Upper lobe of right lung (tissue), 1 donor: ENCODE measurements around the gene PTPRN2. TPM values are rescaled to one million over a fixed set of nuclear protein-coding genes. Genes with fewer than 3 reads are reported as not detected.

Source experiments
- ATAC-seq: fragments of 200-7000 bp; cut with Tn5 transposase; one replicate; pipeline ENCODE4 v1.9.1; 2020; ENCODE audit warnings: mild to moderate bottlenecking, moderate library complexity
- DNase-seq: peaks from one replicate; pipeline ENCODE4 v3.0.0-alpha.2; 2020
- H3K27ac ChIP-seq: fragments of 200-600 bp; one replicate; pipeline ENCODE4 v1.8.0; 2022
- H3K27me3 ChIP-seq: fragments of 200-600 bp; one replicate; pipeline ENCODE4 v1.8.0; 2022; ENCODE audit warnings: mild to moderate bottlenecking
- H3K36me3 ChIP-seq: fragments of 200-600 bp; one replicate; pipeline ENCODE4 v1.8.0; 2022
- H3K4me1 ChIP-seq: fragments of 200-600 bp; one replicate; pipeline ENCODE4 v1.8.0; 2022
- H3K4me3 ChIP-seq: fragments of 200-600 bp; one replicate; pipeline ENCODE4 v1.8.0; 2022; ENCODE audit warnings: mild to moderate bottlenecking
- H3K9me3 ChIP-seq: fragments of 200-600 bp; one replicate; pipeline ENCODE4 v1.8.0; 2022
- intact Hi-C: fragments of 100-400 bp; cut with DNase I; formaldehyde crosslinking; loops from one replicate; pipeline ENCODE4 v1.11.0; 2022
- total RNA-seq: library from RNA; stranded (reverse); fragmentation: NEBNext Ultra II Directional; extraction: Animal tissue kit (Norgen Biotek cat#: 25700); gene quantifications from one replicate; pipeline ENCODE4 v1.2.1, GENCODE V29; 2021
- TF ChIP-seq, protein P1 (sequence below): fragments of 200-600 bp; IDR thresholded peaks from one replicate; pipeline ENCODE4 v1.8.0; 2022; ENCODE audit warnings: antibody characterized with exemption
- donor health status: DM: no; HTN: yes; CAD: no; lungs with severe emphysema.

The PTPRN2 gene
- total RNA-seq, 1 donor from 2014 or later, result 4.9 TPM

DNA sequence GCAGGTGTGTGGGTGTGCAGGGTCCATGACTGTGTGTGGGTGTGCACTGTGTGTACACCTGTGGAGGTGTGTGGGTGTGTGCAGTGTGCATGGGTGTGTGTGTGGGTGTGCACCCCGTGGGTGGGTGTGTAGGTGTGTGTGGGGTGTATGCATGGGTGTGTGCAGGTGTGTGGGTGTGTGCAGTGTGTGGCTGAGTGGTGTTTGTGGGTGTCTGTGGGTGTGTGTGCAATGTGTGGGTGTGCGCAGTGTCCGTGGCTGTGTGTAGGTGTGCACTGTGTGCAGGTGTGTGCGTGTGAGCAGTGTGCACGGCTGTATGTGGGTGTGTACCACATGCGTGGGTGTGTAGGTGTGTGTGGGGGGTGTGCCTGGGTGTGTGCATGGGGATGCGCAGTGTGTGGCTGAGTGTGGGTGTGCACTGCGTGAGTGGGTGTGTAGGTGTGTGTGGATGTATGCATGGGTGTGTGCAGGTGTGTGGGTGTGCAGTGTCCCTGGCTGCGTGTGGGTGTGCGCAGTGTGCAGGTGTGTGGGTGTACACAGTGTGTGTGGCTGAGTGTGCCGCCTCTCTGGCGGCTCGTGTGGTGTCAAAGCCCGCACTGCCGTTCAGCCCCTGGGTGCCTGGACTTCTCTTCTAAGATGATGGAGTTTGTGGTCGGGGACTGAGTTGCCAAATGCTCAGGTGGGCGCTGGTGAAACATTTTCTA lies 1042.5 kb downstream of the PTPRN2 start:
- H3K4me1 ChIP-seq, result no peaks in the 10 kb centered on the region
- H3K4me3 ChIP-seq, result no peak overlapping the region
- no peaks in the 10 kb centered on the region for H3K27me3 ChIP-seq
- no peak overlapping the region for H3K27ac ChIP-seq
- H3K36me3 ChIP-seq, result no peaks in the 10 kb centered on the region
- peak; percentile 42 for DNase-seq
- TF ChIP-seq, protein P1, sequence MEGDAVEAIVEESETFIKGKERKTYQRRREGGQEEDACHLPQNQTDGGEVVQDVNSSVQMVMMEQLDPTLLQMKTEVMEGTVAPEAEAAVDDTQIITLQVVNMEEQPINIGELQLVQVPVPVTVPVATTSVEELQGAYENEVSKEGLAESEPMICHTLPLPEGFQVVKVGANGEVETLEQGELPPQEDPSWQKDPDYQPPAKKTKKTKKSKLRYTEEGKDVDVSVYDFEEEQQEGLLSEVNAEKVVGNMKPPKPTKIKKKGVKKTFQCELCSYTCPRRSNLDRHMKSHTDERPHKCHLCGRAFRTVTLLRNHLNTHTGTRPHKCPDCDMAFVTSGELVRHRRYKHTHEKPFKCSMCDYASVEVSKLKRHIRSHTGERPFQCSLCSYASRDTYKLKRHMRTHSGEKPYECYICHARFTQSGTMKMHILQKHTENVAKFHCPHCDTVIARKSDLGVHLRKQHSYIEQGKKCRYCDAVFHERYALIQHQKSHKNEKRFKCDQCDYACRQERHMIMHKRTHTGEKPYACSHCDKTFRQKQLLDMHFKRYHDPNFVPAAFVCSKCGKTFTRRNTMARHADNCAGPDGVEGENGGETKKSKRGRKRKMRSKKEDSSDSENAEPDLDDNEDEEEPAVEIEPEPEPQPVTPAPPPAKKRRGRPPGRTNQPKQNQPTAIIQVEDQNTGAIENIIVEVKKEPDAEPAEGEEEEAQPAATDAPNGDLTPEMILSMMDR, result no peak
- intact Hi-C loops, result no loop called here
- no peaks in the 10 kb centered on the region for H3K9me3 ChIP-seq
- ATAC-seq, result peak; percentile 20

DNA sequence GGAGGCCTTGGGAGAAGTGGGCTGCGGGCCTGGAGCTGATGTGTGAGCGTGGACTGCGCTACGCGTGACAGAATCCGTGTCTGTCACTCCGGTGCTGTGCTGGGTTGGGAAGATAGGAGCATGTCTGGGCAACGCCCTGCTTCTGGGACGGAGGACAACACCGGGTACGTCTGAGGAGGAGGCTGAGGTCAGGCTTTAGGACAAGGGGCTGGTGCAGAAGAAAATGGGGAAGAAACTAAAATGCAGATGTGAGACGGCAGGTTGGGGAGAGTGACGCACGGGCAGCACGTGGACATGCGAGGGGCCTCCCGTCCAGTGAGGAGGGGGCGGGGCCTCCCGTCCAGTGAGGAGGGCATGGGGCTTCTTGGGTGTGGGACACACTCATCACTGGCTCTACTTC lies 1043.4 kb downstream of the PTPRN2 start:
- intact Hi-C loops, result no loop called here
- H3K27ac ChIP-seq, result no peak overlapping the region
- DNase-seq, result peak; percentile 46
- H3K4me1 ChIP-seq, result no peaks in the 10 kb centered on the region
- no peaks in the 10 kb centered on the region for H3K36me3 ChIP-seq
- no peaks in the 10 kb centered on the region for H3K9me3 ChIP-seq
- H3K27me3 ChIP-seq, result no peaks in the 10 kb centered on the region
- no peak for ATAC-seq
- TF ChIP-seq, protein P1, result no peak
- H3K4me3 ChIP-seq, result no peak overlapping the region

DNA sequence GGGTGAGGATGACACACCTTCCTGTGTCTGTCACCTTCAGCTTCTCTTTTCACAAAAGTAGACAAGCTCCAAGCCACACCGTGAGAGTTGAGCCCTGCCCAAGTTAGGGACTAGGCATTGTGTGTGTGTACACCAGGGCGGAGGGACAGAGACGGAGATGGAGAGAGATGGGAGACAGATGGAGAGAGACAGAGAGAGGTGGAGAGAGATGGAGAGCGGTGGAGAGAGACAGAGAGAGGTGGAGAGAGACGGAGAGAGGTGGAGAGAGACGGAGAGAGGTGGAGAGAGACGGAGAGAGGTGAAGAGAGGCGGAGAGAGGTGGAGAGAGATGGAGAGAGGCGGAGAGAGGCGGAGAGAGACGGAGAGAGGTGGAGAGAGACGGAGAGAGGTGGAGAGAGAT lies 1043.8 kb downstream of the PTPRN2 start:
- intact Hi-C loops, result no loop called here
- no peaks in the 10 kb centered on the region for H3K36me3 ChIP-seq
- no peak for ATAC-seq
- no peaks in the 10 kb centered on the region for H3K9me3 ChIP-seq
- H3K4me3 ChIP-seq, result no peak overlapping the region
- TF ChIP-seq, protein P1, result no peak
- H3K4me1 ChIP-seq, result no peaks in the 10 kb centered on the region
- H3K27ac ChIP-seq, result no peak overlapping the region
- peak; percentile 22 for DNase-seq
- H3K27me3 ChIP-seq, result no peaks in the 10 kb centered on the region

DNA sequence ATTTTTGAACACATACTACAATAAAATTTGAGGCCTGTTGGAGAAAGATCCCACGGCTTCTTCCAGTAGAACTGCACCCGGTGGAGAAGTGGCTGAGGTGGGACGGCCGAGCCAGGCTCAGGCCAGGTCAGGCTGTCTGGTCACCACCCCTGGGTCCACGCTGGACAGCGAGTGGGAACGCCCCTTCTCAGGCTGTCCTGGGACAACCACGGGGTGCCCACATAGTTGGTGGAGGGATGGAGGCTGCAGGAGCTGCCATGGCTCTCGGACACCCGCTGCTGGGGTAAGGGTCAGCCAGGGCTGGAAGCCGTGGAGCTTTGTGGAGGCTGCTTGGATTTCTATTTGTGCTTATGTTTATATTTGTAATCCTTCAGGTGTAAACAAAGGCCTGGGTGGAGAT lies 1044.3 kb downstream of the PTPRN2 start:
- no peak for ATAC-seq
- TF ChIP-seq, protein P1, result no peak
- Histone ChIP-seq H3K27me3 (no peaks in the 10 kb centered on the region), H3K4me3 (no peak overlapping the region), H3K9me3 (no peaks in the 10 kb centered on the region), H3K4me1 (no peaks in the 10 kb centered on the region), H3K27ac (no peak overlapping the region), H3K36me3 (no peaks in the 10 kb centered on the region)
- intact Hi-C loops, result no loop called here
- peak; percentile 37 for DNase-seq

DNA sequence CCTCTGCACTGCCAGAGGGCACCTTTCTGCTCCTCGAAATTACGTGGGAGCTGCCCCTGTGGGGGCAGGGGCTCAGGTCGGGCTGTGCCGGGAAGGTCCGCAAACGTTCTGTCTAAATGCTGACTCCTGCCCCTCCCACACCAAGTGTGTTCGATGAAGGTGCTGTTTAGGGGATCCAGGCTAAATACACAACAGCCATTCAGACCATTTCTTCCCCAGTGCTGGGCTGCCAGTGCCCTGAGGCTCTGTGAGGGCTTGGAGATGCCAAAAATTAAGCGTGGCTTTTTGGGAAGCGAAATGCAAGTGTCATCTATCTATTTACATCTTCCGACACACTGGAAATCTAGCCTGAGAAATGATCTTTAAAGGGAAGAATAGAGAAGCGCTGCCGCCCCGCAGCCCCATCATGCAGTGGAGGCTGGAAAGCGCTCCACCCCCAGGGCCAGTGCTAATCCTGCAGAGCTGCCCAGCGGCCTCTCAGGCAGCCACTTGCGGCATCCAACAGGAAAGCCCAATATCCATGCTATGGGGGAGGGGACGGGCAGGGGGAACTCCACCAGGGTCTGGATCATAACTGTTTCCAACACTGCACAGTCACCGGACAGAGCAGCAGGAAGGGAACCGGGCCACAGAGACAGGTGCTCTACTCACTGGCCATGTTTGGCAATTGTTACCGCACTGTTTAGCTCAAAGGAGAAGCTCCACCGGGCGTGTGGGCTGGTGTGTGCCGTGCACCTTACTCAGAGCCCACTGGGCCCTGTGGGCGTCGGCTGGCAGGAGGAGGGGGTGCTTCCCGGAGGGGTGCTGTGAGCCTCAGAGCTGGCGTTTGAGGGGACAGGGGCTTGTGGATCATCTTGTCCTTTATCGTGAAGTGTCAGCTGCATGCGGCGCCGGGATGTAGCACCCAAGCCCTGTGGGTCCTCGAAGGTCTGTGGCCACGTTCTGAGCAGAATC lies 1045.3 kb downstream of the PTPRN2 start:
- Histone ChIP-seq H3K36me3 (no peaks in the 10 kb centered on the region), H3K27ac (no peak overlapping the region), H3K4me1 (no peaks in the 10 kb centered on the region), H3K9me3 (no peaks in the 10 kb centered on the region), H3K27me3 (no peaks in the 10 kb centered on the region), H3K4me3 (no peak overlapping the region)
- peak; percentile 48 for DNase-seq
- TF ChIP-seq, protein P1, result no peak
- intact Hi-C loops, result no loop called here
- ATAC-seq, result no peak
